HCT116 (cell line): ENCODE data around the gene SPIC. TPM values are rescaled to one million over a fixed set of nuclear protein-coding genes. Genes with fewer than 3 reads are reported as not detected.

Experiments used
- ATAC-seq: fragments of 200-7000 bp; cut with Tn5 transposase; 2 replicates; pipeline ENCODE4 v1.9.1; 2020; ENCODE audit warnings: mild to moderate bottlenecking, moderate library complexity
- Bru-seq: library from RNA; stranded (reverse); fragments of 400-500 nt; gene quantifications from one replicate; lab custom pipeline; 2021; lab: Mats Ljungman, UMichigan
- BruChase-seq, 2 experiments: library from RNA; stranded (reverse); fragments of 400-500 nt; gene quantifications; one replicate each; lab custom pipeline; 2021; lab: Mats Ljungman, UMichigan
- BruUV-seq: library from RNA; stranded (reverse); fragments of 400-500 nt; replicated peaks from 2 replicates; lab custom pipeline; 2021; lab: Mats Ljungman, UMichigan
- CTCF ChIA-PET: fragments of 300-600 bp; sonication (Branson Sonifier 250); formaldehyde crosslinking; loops from one replicate; lab custom pipeline; 2021; ENCODE audit warnings: antibody characterized with exemption; lab: Charles Lee
- POLR2A ChIA-PET: fragments of 300-600, 350-600 bp; sonication (Branson Sonifier 250); formaldehyde crosslinking; loops from one replicate; lab custom pipeline; 2021; ENCODE audit warnings: antibody characterized with exemption; lab: Charles Lee
- RAD21 ChIA-PET, 2 experiments: fragments of 300-600 bp; sonication (Branson Sonifier 250); formaldehyde crosslinking; loops; one replicate each; lab custom pipeline; 2023; ENCODE audit warnings: low total read pairs in 2 of 2; ENCODE audit not compliant: uncharacterized antibody in 2 of 2, unreplicated experiment in 2 of 2, low non-redundant PET in 1 of 2; lab: Charles Lee
- DNase-seq: peaks from one replicate; pipeline ENCODE4 v3.0.0-alpha.2; 2010; ENCODE audit warnings: low read depth, low spot score
- H2AFZ ChIP-seq: fragments of 200-600 bp; shearing (Covaris generic), sonication (generic); 2 replicates; pipeline ENCODE4 v1.6.1; 2017; ENCODE audit warnings: low read depth, mixed run types, mixed read lengths, antibody characterized with exemption, low read length; ENCODE audit not compliant: poor library complexity, severe bottlenecking
- H3K27ac ChIP-seq: 2 replicates; pipeline ENCODE4 v1.5.1; 2012; ENCODE audit warnings: low read depth, low read length
- H3K27me3 ChIP-seq: fragments of 200-600 bp; sonication (generic); 2 replicates; pipeline ENCODE4 v1.6.1; 2016; ENCODE audit warnings: mixed run types, low read length, mixed read lengths; ENCODE audit not compliant: insufficient read depth
- H3K36me3 ChIP-seq, 2 experiments: fragments of 200-500 bp in 1 of 2; fragments of 200-600 bp in 1 of 2; sonication (Bioruptor generic) in 1 of 2; sonication (generic) in 1 of 2; 2 replicates each; pipeline versions ENCODE4 v1.5.1 to v1.6.1; 2014 to 2016; ENCODE audit warnings: low read length in 2 of 2, inconsistent platforms in 1 of 2, mixed read lengths in 1 of 2, mixed run types in 1 of 2; ENCODE audit not compliant: insufficient read depth in 2 of 2, control insufficient read depth in 1 of 2
- H3K4me1 ChIP-seq, 2 experiments: fragments of 200-600 bp in 1 of 2; sonication (generic) in 1 of 2; 2 replicates each; pipeline versions ENCODE4 v1.5.1 to v1.6.1; 2012 to 2017; ENCODE audit warnings: low read length in 2 of 2, inconsistent platforms in 1 of 2, mild to moderate bottlenecking in 1 of 2, mixed read lengths in 1 of 2, mixed run types in 1 of 2, moderate library complexity in 1 of 2; ENCODE audit not compliant: insufficient read depth in 2 of 2, control insufficient read depth in 1 of 2
- H3K4me2 ChIP-seq: fragments of 200-600 bp; sonication (generic); 2 replicates; pipeline ENCODE4 v1.6.1; 2017; ENCODE audit warnings: mixed run types, low read length, mixed read lengths
- H3K4me3 ChIP-seq, 2 experiments: fragments of 200-600 bp in 1 of 2; sonication (generic) in 1 of 2; replicated peaks in 1 of 2; 2 replicates each; pipeline ENCODE4 v1.5.1; 2011 to 2016; ENCODE audit warnings: low read length in 2 of 2, control low read depth in 1 of 2, low read depth in 1 of 2, mild to moderate bottlenecking in 1 of 2, mixed read lengths in 1 of 2, mixed run types in 1 of 2
- H3K79me2 ChIP-seq: fragments of 200-600 bp; sonication (generic); 2 replicates; pipeline ENCODE4 v1.6.1; 2017; ENCODE audit warnings: mild to moderate bottlenecking, mixed run types, low read length, moderate library complexity, mixed read lengths; ENCODE audit not compliant: insufficient read depth
- H3K9ac ChIP-seq: fragments of 200-600 bp; sonication (generic); 2 replicates; pipeline ENCODE4 v1.6.1; 2016; ENCODE audit warnings: low read length, mixed read lengths
- H3K9me2 ChIP-seq: fragments of 200-600 bp; sonication (generic), shearing (Covaris generic); 2 replicates; pipeline ENCODE4 v1.6.1; 2017; ENCODE audit warnings: mixed run types, mild to moderate bottlenecking, moderate library complexity; ENCODE audit not compliant: insufficient read depth
- H3K9me3 ChIP-seq, 2 experiments: fragments of 200-500 bp in 1 of 2; fragments of 200-600 bp in 1 of 2; sonication (Bioruptor generic) in 1 of 2; sonication (generic) in 1 of 2; 2 replicates each; pipeline ENCODE4 v1.6.1; 2014 to 2017; ENCODE audit warnings: low read length in 2 of 2, mixed read lengths in 2 of 2, inconsistent platforms in 1 of 2, low read depth in 1 of 2, mild to moderate bottlenecking in 1 of 2, mixed run types in 1 of 2, moderate library complexity in 1 of 2; ENCODE audit not compliant: control insufficient read depth in 1 of 2, insufficient read depth in 1 of 2
- H4K20me1 ChIP-seq: fragments of 200-600 bp; sonication (generic), shearing (Covaris generic); 2 replicates; pipeline ENCODE4 v1.6.1; 2017; ENCODE audit warnings: mixed run types, mild to moderate bottlenecking, moderate library complexity; ENCODE audit not compliant: insufficient read depth
- CBX3 ChIP-seq: IDR thresholded peaks from 2 replicates; pipeline ENCODE4 v1.6.1; 2012; ENCODE audit warnings: low read depth
- EZH2phosphoT487 ChIP-seq: fragments of 200-600 bp; IDR thresholded peaks from 2 replicates; pipeline ENCODE4 v1.6.1; 2018; ENCODE audit warnings: antibody characterized with exemption, borderline replicate concordance
- FOSL1 ChIP-seq: IDR thresholded peaks from 2 replicates; pipeline ENCODE4 v1.6.1; 2012; ENCODE audit warnings: low read depth
- POLR2A ChIP-seq: IDR thresholded peaks from 2 replicates; pipeline ENCODE4 v1.7.0; 2011; ENCODE audit warnings: borderline replicate concordance; ENCODE audit not compliant: insufficient read depth, insufficient read length; ENCODE audit errors: extremely low read depth
- POLR2AphosphoS5 ChIP-seq: IDR thresholded peaks from 2 replicates; pipeline ENCODE4 v1.6.1; 2011; ENCODE audit warnings: mild to moderate bottlenecking, low read depth, low read length, moderate library complexity
- RAD21 ChIP-seq: IDR thresholded peaks from 2 replicates; pipeline ENCODE4 v1.6.1; 2012; ENCODE audit warnings: low read depth, mild to moderate bottlenecking
- SRF ChIP-seq: IDR thresholded peaks from 2 replicates; pipeline ENCODE4 v1.6.1; 2012; ENCODE audit warnings: low read depth
- TCF7L2 ChIP-seq: IDR thresholded peaks from 2 replicates; pipeline ENCODE4 v1.7.0; 2011; ENCODE audit warnings: borderline replicate concordance, inconsistent platforms; ENCODE audit not compliant: insufficient read depth, insufficient read length; ENCODE audit errors: extremely low read depth
- ZNF274 ChIP-seq: fragments of 200-500 bp; sonication (Bioruptor generic); IDR thresholded peaks from 2 replicates; pipeline ENCODE4 v1.6.1; 2014; ENCODE audit warnings: mild to moderate bottlenecking, low read depth, low read length, inconsistent platforms
- intact Hi-C: fragments of 100-400 bp; cut with micrococcal nuclease; formaldehyde crosslinking; loops from 2 replicates; pipeline ENCODE4 v1.10.0; 2022
- long read RNA-seq: library from polyadenylated mRNA; unstranded; transcript quantifications from one replicate; pipeline ENCODE4 v2.0.0, GENCODE V29; 2021; ENCODE audit not compliant: unreplicated experiment
- polyA plus RNA-seq: library from polyadenylated mRNA; unstranded; fragments of >200 nt; gene quantifications from 2 replicates; pipeline ENCODE4 v1.2.1, GENCODE V29; 2012; ENCODE audit warnings: missing spikeins
- total RNA-seq: library from RNA; stranded (reverse); gene quantifications from one replicate; pipeline ENCODE4 v1.2.1, GENCODE V29; 2021; ENCODE audit not compliant: unreplicated experiment
- TF ChIP-seq, protein P1 (sequence below): IDR thresholded peaks from 2 replicates; pipeline ENCODE4 v1.6.1; 2011; ENCODE audit warnings: mild to moderate bottlenecking, low read length, moderate library complexity; ENCODE audit not compliant: insufficient replicate concordance; ENCODE audit errors: extremely low read depth
- TF ChIP-seq, protein P2 (sequence below), 3 experiments: fragments of 200-600 bp in 1 of 3; sonication (generic) in 1 of 3; IDR thresholded peaks in 2 of 3; conservative IDR thresholded peaks in 1 of 3; 2 replicates each; pipeline ENCODE4 v1.5.1; 2012 to 2017; ENCODE audit warnings: low read depth in 2 of 3, low read length in 2 of 3, antibody characterized with exemption in 1 of 3, borderline replicate concordance in 1 of 3, control low read depth in 1 of 3, mild to moderate bottlenecking in 1 of 3, mixed read lengths in 1 of 3, mixed run types in 1 of 3, moderate library complexity in 1 of 3; ENCODE audit not compliant: insufficient read depth in 1 of 3
- TF ChIP-seq, protein P3 (sequence below): IDR thresholded peaks from 2 replicates; pipeline ENCODE4 v1.6.1; 2012

The SPIC gene
- total RNA-seq = not detected
- not detected in 2 replicates for polyA plus RNA-seq
- Bru-seq, nascent RNA = percentile 6 among the genes with signal in this experiment
- percentile 18 among the genes with signal in this experiment for BruChase-seq, experiment 1, labeled RNA remaining after a 6-hour chase
- not detected for BruChase-seq, experiment 2, labeled RNA remaining after a 2-hour chase
- long read RNA-seq = 0 reads

DNA sequence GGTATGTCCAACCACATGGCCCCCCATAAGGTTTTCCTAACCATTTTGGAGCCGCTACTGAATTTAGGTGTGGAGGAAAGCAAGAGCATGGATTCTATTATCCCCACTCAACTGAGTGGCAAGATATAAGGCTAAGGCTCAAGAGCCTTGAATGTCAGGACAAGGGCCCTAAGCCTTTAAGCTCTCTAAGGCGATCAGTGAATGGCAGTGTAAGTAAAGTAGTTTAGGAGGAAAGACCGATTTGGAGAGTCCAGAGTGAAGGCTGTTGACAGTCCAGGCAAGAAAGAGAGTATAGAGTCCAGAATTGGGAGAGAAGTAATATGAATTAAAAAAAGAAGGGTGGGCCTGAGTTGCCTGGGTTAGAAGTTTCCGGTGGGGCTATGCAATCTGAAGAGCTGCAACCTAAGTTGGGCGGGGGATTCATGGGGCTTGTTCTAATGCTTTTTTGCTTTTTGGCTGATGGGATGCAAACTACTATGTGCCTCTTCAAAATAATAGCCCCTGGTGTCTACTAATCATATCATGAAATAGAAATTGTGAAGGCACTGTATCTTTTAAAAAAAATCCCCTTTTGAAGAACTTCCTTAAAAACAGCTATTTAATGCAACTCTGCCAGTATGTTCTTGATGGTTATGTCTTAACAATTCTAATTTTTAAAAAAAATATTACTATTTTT is at the start of gene SPIC:
SPIC (plus strand) TSS at position 626 of the 676 bp plus-strand sequence. CDS start 1,569 bp downstream, outside the sequence.
- H3K36me3 ChIP-seq = no peaks in the 10 kb centered on the region
- intact Hi-C loops = no loop called here
- no peak within 1 kb of the TSS for H3K4me3 ChIP-seq
- no peak within 1 kb of the TSS for H3K4me2 ChIP-seq
- no peak for TF ChIP-seq TCF7L2
- no peak for TF ChIP-seq CBX3
- no peak for TF ChIP-seq SRF
- TF ChIP-seq FOSL1 = no peak
- TF ChIP-seq ZNF274 = no peak
- TF ChIP-seq, protein P1, sequence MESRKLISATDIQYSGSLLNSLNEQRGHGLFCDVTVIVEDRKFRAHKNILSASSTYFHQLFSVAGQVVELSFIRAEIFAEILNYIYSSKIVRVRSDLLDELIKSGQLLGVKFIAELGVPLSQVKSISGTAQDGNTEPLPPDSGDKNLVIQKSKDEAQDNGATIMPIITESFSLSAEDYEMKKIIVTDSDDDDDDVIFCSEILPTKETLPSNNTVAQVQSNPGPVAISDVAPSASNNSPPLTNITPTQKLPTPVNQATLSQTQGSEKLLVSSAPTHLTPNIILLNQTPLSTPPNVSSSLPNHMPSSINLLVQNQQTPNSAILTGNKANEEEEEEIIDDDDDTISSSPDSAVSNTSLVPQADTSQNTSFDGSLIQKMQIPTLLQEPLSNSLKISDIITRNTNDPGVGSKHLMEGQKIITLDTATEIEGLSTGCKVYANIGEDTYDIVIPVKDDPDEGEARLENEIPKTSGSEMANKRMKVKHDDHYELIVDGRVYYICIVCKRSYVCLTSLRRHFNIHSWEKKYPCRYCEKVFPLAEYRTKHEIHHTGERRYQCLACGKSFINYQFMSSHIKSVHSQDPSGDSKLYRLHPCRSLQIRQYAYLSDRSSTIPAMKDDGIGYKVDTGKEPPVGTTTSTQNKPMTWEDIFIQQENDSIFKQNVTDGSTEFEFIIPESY = no peak
- TF ChIP-seq, protein P2, sequence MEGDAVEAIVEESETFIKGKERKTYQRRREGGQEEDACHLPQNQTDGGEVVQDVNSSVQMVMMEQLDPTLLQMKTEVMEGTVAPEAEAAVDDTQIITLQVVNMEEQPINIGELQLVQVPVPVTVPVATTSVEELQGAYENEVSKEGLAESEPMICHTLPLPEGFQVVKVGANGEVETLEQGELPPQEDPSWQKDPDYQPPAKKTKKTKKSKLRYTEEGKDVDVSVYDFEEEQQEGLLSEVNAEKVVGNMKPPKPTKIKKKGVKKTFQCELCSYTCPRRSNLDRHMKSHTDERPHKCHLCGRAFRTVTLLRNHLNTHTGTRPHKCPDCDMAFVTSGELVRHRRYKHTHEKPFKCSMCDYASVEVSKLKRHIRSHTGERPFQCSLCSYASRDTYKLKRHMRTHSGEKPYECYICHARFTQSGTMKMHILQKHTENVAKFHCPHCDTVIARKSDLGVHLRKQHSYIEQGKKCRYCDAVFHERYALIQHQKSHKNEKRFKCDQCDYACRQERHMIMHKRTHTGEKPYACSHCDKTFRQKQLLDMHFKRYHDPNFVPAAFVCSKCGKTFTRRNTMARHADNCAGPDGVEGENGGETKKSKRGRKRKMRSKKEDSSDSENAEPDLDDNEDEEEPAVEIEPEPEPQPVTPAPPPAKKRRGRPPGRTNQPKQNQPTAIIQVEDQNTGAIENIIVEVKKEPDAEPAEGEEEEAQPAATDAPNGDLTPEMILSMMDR (IDR thresholded peaks at IDR 0.05 in 2 of 3, conservative IDR thresholded peaks at IDR 0.05 in 1 of 3; ENCODE audit: borderline replicate concordance in 1 of 3, insufficient read depth in 1 of 3, low read depth in 2 of 3, low read length in 2 of 3) = no peak
- TF ChIP-seq, protein P3, sequence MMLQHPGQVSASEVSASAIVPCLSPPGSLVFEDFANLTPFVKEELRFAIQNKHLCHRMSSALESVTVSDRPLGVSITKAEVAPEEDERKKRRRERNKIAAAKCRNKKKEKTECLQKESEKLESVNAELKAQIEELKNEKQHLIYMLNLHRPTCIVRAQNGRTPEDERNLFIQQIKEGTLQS = no peak
- TF ChIP-seq POLR2A = no peak
- no peak for TF ChIP-seq POLR2AphosphoS5
- TF ChIP-seq RAD21 = no peak
- no peak for TF ChIP-seq EZH2phosphoT487
- H3K9ac ChIP-seq = no peak within 1 kb of the TSS
- no peak within 1 kb of the TSS for H2AFZ ChIP-seq
- H3K79me2 ChIP-seq = no peaks in the 10 kb centered on the region
- ATAC-seq (no peak), DNase-seq (no peak)
- no peaks in the 10 kb centered on the region for H4K20me1 ChIP-seq
- no peak within 1 kb of the TSS for H3K27ac ChIP-seq
- no peaks in the 10 kb centered on the region for H3K9me3 ChIP-seq
- RAD21 ChIA-PET = no interaction called here
- CTCF ChIA-PET = no interaction called here
- POLR2A ChIA-PET = no interaction called here
- BruUV-seq = no TSS peak
- no peaks in the 10 kb centered on the region for H3K9me2 ChIP-seq
- no peaks in the 10 kb centered on the region for H3K4me1 ChIP-seq
- H3K27me3 ChIP-seq = no peaks in the 10 kb centered on the region
